Measurements from ENCODE around the gene MTCL1. TPM values are rescaled to one million over a fixed set of nuclear protein-coding genes. Genes with fewer than 3 reads are reported as not detected.
A peak's percentile ranks its signal among the peaks of the same experiment; 100 is the strongest.

Gene MTCL1
- total and polyA plus RNA-seq, 9 of the 15 experiments (the other 6 are each of a cell fraction or from before 2014, with no cell fraction given) = 0.21 to 7.4 (median 3.7) TPM

DNA sequence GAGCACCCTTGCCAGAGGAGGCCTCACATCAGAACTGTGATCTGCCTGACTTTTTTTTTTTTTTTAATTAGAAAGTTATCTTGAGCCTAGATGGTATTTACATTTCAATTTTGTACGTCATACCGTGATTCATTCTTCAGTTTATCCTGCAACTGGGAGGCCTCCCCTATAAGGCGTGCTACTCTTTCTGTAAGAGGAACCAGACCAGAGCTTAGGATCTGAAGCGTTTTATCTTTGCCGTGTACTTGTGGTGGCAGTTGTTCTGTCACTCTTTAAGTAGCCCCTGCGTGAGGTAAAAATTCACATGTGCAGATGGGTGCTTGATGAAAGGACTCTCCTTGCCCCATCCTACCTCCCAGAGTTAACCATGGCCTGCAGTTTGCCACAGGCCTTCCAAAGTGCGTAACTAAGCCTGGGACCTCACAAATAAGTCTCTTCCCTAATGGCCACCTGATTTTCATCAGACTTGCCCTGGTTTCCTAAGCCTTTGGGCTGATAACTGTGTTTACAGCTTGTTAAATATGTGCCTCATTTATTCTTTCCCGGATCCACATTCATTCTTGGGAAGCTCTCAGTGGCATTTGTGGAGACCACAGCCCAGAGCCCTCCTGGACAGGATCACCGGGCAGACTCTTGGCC, 96.0 kb downstream of the MTCL1 start:
- no peaks in the 10 kb centered on the region for H3K9me1 ChIP-seq (ENCODE audit: control insufficient read depth, insufficient read depth, low read length)
- no peak overlapping the region for H3K4me2 ChIP-seq (ENCODE audit: insufficient read depth, low read length)
- H3K79me2 ChIP-seq (ENCODE audit: control insufficient read depth, insufficient read depth, low read length) = no peaks in the 10 kb centered on the region
- WGBS (ENCODE audit: insufficient coverage, low coverage, missing lambda C conversion rate) = 12% methylated on average over 9 of the region's 9 CpGs
- H3K27me3 ChIP-seq (ENCODE audit: control insufficient read depth in 2 of 2, insufficient read depth in 2 of 2, low read length in 2 of 2) = peaks cover 8 to 30% of the 10 kb centered on the region in 2 experiments; a peak in 4 of 5 replicates
- no peak overlapping the region for H3K27ac ChIP-seq (ENCODE audit: extremely low read depth, low read depth, low read length)
- H3K9me3 ChIP-seq (replicated peaks; ENCODE audit: control insufficient read depth, insufficient read depth, low read depth, low read length) = no peaks in the 10 kb centered on the region
- ChIA-PET POLR2A (interaction anchor here (0.8 to 1.3 kb wide), 2 partner anchors 8 to 182 kb away, joined by 3 to 4 read pairs; no protein-coding TSS in a partner anchor), CTCF (ENCODE audit: low intra/inter-chr PET ratio) (no interaction called here)
- TF ChIP-seq, protein P1, sequence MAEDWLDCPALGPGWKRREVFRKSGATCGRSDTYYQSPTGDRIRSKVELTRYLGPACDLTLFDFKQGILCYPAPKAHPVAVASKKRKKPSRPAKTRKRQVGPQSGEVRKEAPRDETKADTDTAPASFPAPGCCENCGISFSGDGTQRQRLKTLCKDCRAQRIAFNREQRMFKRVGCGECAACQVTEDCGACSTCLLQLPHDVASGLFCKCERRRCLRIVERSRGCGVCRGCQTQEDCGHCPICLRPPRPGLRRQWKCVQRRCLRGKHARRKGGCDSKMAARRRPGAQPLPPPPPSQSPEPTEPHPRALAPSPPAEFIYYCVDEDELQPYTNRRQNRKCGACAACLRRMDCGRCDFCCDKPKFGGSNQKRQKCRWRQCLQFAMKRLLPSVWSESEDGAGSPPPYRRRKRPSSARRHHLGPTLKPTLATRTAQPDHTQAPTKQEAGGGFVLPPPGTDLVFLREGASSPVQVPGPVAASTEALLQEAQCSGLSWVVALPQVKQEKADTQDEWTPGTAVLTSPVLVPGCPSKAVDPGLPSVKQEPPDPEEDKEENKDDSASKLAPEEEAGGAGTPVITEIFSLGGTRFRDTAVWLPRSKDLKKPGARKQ (CRISPR knock-in tag; IDR thresholded peaks at IDR 0.05) = no peak
- TF ChIP-seq FOSL1 (tag; conservative IDR thresholded peaks at IDR 0.05) (0 out of 2 replicates have a peak, but pooled peaks have one; percentile 30), RAD21 (CRISPR knock-in tag; conservative IDR thresholded peaks at IDR 0.05 in 1 of 2, IDR thresholded peaks at IDR 0.05 in 1 of 2) (no peak), HMGXB4 (CRISPR knock-in tag; IDR thresholded peaks at IDR 0.05) (no peak), NFYB (IDR thresholded peaks at IDR 0.05; ENCODE audit: extremely low read depth, insufficient read length) (no peak), CBFA2T2 (conservative IDR thresholded peaks at IDR 0.05) (no peak)
- TF ChIP-seq, protein P2, sequence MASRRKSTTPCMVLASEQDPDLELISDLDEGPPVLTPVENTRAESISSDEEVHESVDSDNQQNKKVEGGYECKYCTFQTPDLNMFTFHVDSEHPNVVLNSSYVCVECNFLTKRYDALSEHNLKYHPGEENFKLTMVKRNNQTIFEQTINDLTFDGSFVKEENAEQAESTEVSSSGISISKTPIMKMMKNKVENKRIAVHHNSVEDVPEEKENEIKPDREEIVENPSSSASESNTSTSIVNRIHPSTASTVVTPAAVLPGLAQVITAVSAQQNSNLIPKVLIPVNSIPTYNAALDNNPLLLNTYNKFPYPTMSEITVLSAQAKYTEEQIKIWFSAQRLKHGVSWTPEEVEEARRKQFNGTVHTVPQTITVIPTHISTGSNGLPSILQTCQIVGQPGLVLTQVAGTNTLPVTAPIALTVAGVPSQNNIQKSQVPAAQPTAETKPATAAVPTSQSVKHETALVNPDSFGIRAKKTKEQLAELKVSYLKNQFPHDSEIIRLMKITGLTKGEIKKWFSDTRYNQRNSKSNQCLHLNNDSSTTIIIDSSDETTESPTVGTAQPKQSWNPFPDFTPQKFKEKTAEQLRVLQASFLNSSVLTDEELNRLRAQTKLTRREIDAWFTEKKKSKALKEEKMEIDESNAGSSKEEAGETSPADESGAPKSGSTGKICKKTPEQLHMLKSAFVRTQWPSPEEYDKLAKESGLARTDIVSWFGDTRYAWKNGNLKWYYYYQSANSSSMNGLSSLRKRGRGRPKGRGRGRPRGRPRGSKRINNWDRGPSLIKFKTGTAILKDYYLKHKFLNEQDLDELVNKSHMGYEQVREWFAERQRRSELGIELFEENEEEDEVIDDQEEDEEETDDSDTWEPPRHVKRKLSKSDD (conservative IDR thresholded peaks at IDR 0.05; ENCODE audit: low read length) = no peak
- DNase-seq (ENCODE audit: extremely low read depth in 1 of 4, low spot score in 3 of 4) = no peak
- ATAC-seq = no peak; the same call in 2 of the 3 replicates
- H3K4me1 ChIP-seq (replicated peaks in 1 of 2; ENCODE audit: control insufficient read depth in 2 of 2, insufficient read depth in 2 of 2, low read length in 2 of 2) = peaks cover 0 to 8% of the 10 kb centered on the region in 2 experiments; a peak in 3 of 5 replicates
- no TSS peak for BruUV-seq (replicated peaks)
- no peak overlapping the region for H2AFZ ChIP-seq (ENCODE audit: low read depth, low read length)
- no peaks in the 10 kb centered on the region for H3K36me3 ChIP-seq (ENCODE audit: control insufficient read depth, insufficient read depth, low read length)
- H4K20me1 ChIP-seq (replicated peaks; ENCODE audit: control insufficient read depth, insufficient read depth, low read length) = no peaks in the 10 kb centered on the region
- H3K4me3 ChIP-seq = no peak overlapping the region
- intact Hi-C loops (cut with micrococcal nuclease) = no loop called here
- no peak for FAIRE-seq
- in situ Hi-C loops (cut with MboI) = no loop called here
- no peak overlapping the region for H3K9ac ChIP-seq (ENCODE audit: insufficient read depth in 1 of 2, low read depth in 2 of 2, low read length in 2 of 2)

Data from K562 (cell line).